Stimulated activated CD4-positive, alpha-beta T cell treated with anti-CD3 and anti-CD28 coated beads, Interleukin-4, amount 100 ng/mL, for 24 hours (primary cell): ENCODE measurements around the gene DNAAF3.

Experiments
- DNase-seq: peaks from one replicate; pipeline ENCODE4 v3.0.0-alpha.2; 2020

DNAAF3 gene

GRCh38 chr19:55115446-55116065 lies 50.9 kb downstream of the DNAAF3 start:
- no peak for DNase-seq

GRCh38 chr19:55114566-55115145 lies 51.8 kb downstream of the DNAAF3 start:
- DNase-seq = no peak

DNA sequence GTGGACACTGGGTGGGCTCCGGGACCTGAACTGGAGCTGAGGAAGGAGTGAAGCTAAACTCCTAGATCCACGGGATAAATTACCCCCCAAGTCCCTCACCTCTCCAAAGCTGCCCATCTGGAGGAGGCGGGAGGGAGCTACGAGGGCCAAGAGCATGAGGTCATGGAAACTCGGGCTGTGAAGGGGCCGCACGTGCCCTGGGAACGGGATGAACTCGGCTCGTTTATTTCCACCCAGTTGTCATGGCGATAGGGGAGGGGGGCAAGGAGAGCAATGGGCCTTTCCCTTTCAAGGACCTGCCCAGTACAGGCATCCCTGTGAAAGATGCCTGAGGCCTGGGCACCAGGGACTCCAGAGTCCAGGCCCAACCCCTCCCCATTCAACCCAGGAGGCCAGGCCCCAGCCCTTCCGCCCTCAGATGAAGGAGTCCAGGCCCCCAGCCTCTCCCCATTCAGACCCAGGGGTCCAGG lies 52.8 kb downstream of the DNAAF3 start:
- DNase-seq = no peak

- DNase-seq = no peak
Measured at GRCh38 chr19:55112777-55113569, 53.4 kb downstream of the DNAAF3 start.

- DNase-seq = no peak
Measured at GRCh38 chr19:55112246-55112776, 54.1 kb downstream of the DNAAF3 start.

DNA sequence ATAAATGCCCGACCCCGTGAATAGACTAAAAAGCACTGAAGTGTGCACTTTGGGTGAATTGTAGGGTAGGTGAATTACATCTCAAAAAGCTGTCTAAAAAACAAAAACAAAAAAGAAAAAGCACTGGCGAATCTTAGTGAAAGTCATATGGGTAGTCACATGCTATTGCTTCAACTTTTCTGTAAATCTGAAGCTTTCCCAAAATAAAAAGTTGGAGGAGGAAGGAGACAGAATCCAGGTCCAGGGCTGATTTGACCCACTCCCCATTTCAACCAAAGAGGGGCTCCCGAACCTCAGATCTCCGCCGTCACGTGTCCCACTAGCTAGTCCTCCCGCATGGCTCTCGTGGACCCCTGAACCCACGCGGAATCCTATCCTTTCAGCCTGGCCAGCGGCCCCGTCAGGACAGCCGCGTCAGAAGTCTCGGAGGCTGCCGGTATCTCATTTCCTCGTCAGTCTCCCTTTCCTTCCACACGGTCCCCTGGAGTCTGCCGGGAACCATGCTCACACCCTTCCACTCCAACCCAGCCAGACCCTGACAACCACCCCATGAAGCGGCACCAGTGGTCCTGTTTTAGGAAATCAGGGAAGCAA lies 55.1 kb downstream of the DNAAF3 start:
- no peak for DNase-seq

DNA sequence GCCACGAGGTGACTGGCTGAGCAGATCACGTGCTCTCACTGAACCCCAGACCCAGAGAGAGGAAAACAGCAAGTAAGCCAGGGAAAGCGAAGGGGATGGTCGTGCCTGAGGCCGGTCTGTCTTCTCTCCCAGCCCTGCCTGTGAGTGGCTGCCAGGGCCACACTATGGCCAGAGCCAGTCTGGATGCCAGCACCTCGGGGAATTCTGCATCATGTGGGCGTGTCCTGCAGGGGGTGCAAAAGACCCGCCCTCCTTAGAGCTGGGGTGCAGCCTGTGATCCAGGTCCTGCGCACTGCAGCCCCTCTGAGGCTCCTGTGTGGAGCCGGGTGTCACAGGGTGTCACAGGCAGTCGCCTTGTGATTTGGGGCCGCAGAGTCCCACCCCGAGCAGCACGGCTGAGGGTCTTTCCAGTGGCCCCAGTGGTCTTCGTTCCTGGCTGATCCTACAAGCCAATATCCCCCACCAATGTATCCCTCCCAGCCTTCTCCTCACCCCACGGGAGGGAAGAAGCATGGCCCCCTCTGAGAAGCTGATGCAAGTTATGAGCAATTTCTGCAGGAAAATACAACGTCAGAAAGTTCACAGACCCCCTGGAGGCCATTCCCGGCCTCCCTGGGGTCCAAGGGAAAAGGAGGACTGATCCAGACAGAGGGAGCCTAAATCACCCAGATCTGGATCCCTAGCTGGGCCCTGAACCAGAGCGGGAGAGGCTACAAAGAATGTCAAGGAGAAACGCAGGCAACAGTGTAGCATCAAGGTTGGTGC lies 56.7 kb downstream of the DNAAF3 start:
- no peak for DNase-seq
